Embryonic facial prominence (tissue), 1 donor: Measurements from ENCODE around the gene TRPM2.
"Not testable (repeated sequence)": the region's sequence is repeated elsewhere in the genome, so short reads cannot be mapped to it uniquely, and the experiment has no call there.

ENCODE experiments used
- DNase-seq: peaks from one replicate; pipeline ENCODE4 v3.0.0-alpha.2; 2016; ENCODE audit errors: extremely low spot score

The TRPM2 gene

DNA sequence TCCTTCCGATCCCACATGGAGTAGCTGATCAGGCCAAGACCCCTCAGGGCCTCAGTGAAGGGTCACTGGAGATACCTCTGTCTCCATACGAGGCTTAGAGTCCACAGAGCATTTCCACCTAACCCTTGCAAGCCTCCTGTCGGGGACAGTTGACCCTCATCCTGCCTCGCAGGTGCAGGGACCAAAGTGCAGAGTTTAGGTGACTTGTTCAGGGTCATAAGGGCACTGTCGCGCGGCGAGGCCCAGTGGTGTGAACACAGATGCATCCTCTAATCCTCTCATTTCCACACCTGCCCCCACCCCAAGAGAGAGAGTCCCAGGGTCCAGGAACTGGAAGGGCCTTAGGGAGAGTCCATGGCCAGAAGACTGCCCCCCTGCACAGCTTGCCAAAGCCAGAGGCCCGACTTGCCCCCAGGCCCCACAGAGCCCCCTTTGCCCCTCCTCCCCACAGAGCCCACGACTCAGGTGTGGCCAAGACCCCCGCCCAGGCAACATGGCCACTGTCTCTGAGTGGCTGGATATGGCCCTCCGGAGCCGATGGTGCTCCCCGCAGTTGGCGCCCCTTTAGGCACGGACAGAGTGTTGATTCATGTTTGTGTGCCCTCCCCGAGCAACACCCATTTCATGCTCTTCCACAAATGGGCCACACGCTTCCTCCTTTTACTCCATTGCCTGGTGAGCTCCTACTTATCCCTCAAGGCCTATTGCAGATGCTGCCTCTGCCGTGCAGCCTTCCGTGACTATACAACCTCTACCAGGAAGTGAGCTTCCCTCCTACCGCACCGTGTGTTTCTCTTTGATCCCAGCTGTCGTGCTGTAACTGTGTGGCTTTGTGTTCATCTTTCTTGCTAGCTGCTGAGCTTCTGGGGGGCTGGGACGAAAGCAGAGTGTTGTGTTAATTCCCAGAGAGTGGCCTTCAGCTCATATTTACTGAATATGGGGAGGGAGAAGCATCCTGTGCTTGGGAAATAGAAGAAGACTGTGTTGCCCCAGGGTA, 1.7 kb downstream of the TRPM2 start:
- DNase-seq: no peak

DNA sequence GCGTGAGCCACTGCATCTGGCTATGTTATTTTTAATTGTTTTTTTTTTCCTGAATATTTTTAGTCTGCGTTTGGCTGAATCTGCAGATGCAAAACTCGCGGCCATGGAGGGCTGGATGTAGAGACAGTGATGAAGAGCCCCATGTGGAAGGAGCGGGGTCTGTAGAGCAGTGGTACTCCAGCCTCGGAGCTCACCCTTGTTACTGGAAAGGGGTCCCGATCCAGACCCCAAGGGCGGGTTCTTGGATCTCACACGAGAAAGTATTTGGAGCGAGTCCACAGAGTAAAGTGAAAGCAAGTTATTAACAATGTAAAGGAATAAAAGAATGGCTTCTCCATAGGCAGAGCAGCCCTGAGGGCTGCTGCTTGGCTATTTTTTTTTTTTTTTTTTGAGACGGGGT, 2.7 kb downstream of the TRPM2 start:
- no peak for DNase-seq

DNA sequence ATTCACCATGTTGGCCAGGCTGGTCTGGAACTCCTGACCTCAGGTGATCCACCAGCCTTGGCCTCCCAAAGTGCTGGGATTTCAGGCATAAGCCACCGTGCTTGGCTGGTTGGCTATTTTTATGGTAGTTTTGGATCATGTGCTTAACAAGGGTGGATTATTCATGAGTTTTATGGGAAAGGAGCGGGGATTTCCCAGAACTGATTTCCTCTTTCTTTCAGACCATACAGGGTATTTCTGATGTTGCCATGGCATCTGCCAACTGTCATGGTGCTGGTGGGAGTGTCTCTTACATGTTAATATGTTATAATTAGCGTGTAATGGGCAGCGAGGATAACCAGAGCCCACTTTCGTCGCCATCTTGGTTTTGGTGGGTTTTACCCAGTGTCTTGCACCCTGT, 3.2 kb downstream of the TRPM2 start:
- no peak for DNase-seq

DNA sequence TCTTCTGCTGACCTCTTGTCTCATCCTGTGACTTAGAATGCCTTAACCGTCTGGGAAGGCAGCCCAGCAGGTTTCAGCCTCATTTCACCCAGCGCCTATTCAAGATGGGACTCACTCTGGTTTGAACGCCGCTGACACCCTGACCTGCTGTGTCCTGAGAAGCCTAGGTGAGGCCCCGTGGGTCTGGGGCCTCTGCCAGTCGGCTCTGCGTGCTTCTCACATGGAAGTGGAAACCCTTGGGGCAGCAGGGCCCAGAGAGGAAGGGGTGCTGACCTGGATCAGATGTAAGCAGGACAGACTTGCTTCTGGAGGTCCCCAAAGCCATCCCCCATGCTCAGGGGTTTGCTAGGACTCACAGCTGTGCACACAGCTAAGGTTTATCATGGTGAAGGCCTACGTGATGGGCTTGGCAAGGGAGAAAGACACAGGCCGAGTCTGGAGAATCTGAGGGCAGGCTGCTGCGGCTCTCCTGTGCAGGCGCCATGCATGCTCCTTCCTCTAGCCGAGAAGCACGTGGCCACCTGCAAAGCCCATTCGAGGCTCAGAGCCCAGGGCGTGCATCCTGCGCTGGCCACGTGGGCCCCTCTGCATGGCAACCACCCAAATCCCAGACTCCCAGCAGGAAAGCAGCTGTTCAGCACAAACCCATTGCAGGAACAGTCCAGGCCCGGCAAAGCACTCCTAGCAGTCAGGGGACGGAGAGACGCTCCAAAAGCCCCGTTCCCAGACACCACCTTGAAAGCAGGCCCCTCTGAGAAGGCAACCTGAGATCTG, 3.8 kb downstream of the TRPM2 start:
- DNase-seq: no peak

DNA sequence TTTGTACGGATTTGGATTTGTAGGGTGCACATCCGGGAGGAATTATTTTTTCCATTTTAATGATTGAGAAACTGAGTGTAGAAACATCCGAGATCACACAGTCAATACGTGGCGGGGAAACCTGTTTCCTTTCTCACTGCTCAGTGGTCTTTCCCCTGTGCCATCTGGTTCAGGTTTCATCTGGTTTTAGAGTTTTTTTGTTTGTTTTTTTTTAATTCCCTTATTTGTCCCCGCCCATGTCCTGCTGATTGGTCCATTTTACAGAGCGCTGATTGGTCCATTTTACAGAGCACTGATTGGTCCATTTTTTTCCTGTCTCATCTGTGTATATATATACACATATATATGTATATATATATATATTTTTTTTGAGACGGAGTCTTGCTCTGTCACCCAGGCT, 6.0 kb downstream of the TRPM2 start:
- no peak for DNase-seq

DNA sequence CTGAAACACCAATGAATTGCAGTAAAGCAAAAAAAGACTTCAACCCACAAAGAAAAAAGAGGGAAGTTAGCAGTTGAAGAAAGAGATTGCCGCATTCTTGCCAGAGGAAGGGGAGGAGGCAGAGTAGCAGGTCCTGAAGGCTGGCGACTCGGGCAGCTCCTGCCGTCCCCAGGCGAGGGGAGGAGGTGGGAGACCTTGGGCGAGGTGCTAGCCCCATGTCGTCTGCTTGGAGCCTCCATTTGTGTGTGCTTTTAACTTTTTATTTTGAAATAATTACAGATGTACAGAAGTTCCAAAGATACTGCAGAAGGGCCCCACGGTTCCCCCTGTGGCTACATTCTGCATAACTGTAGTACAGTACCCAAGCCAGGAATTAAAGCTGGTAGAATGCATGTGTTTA, 6.7 kb downstream of the TRPM2 start:
- no peak for DNase-seq

DNA sequence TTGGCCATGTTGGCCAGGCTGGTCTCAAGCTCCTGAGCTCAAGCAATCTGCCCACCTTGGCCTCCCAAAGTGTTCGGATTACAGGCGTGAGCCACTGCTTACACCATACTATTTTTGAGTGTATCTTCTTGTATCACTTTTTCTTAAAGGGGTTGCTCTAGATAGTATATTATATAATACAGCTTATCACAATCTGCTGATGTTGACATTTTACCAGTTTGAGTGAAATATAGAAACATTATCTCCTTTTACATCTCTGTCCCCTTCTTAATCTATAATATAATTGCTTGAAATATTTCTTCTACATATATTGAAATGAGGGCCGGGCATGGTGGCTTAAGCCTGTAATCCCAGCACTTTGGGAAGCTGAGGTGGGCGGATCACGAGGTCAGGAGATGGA, 8.5 kb downstream of the TRPM2 start:
- DNase-seq: not testable (repeated sequence)

DNA sequence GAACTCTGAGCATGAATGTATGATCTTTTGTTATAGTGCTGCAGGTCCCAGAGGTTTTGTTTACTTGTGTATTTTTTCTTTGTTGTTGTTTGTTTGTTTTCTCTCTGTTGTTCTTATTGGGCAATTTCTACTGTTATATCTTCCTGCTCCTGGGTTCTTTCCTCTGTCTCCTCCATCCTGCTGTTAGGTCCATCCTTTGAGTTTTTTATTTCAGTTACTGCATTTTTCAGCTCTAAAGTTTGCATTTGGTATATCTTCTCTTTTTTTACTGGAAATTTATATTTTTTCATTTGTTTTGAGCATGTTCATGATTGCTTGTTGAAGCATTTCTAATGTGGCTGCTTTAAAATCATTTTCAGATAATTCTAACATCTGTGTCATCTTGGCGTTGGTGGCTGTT, 9.9 kb downstream of the TRPM2 start:
- DNase-seq: no peak

DNA sequence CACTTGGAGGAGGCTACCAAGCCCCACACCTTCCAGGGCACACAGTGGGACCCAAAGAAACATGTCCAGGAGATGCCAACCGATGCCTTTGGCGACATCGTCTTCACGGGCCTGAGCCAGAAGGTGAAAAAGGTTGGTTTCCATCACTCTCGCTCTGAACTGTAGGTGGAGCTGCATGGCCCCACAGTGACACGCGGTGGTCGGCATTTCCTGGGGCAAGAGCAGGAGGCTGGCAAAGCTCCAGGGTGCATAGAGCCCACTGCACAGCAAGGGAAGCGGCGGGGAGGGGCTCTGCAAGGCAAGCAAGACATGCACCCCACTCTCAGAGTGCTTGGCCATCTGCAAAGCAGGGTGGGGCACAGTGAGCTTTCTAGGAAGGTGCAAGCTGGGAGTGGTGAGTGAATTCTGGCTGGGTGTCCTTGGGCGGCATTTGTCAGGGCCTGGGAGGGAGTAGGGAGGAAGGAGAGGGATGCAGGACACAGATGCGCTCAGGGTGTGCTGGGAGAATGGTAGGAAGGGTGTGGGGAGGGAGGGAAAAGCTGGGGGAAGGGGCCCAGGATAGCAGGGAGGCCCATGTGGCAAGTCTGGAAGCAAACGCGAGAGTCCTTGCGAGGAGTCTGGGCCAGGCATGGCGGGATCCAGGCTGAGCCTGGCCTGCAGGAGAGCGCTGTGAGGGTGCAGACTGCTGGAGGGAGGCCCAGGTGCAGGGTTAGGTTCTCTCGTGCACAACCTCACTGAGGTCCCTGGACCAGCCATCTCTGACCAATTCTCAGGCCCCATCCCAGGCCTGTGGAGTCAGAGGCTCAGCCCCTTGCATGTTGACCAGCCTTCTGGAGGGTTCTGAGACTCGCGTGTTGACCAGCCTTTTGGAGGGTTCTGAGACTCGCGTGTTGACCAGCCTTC, 11.0 kb downstream of the TRPM2 start:
- no peak for DNase-seq

DNA sequence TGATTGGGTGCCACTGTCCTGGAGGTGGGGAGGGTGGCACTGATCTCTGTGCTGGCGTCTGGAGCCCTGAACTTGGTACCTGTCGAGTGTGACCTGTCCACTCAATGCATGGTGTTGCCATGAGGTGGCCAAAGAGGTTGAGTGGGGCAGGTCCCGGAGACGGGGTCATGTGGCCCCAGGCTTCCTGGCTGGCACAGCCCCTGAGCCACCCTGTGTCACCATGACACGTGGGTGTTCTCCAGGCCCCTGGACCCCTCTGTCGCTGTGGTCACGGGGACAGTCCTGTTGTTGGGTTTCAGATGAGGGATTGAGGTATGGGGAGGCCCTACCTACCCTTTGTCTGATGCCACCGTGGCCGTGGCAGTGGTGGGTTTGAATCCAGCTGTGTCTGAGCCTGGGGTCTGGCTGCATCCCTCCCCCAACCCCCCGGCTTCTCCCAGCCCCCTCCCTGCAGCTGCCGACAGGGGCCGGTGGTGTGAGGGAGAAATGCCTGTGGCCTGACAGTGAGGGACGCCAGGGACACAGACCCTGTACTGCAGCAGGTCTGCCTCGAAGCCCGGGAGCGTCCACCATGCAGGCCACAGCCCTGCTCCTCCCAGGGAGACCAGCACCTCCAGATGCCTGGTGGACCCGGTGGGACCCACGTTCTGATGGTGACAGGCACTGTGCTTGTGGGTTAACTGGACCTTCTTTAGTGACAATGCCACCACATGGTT, 12.0 kb downstream of the TRPM2 start:
- DNase-seq: no peak

DNA sequence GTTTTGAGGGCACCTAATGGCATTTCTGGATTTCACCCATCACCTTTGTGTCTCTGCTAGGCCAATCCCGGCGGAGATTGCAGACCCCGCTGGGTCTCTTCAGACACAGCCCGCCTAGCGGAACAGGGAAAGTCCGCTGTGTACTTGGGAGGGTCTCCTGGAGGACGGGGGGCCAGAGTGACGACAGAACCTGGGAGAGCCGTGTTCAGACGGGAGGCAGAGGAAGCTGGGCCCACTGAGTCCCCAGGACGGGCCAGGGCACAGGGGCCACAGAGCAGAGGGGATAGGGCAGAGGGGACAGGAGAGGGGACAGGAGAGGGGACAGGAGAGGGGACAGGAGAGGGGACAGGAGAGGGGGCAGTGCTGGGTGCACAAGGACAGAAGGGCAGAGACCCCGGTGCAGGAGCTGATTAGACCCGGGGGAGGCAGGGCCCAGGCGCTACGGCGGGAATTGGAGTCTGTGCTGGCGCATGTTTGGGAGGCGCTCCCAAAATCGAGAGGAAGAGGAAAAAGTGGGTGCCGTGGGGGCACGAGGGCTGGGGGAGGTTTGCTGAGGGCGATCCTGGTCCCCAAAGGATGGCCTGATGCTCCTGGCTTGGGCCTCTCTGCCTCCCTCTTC, 12.7 kb downstream of the TRPM2 start:
- DNase-seq: no peak

DNA sequence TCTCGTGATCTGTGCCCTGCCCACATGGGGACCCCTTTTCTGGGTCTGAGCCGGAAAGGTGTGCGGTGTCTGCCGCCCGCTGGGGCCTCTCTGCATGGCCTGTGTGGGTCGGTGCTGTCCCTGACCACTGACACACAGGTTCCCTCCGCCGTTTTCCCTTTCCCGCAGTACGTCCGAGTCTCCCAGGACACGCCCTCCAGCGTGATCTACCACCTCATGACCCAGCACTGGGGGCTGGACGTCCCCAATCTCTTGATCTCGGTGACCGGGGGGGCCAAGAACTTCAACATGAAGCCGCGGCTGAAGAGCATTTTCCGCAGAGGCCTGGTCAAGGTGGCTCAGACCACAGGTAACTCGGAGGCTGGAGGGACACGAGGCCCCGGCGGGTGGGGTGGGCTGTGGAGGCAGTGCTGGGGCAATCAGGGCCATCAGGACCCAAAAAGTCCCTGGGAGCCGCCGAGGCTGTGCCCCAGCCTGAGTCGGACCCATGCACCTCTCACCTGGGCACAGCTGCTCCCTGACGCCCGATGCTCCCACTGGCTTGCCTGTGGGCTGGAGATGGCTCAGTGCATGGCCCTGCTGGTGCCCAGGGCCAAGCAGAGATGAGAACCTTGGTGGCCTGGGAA, 13.3 kb downstream of the TRPM2 start:
- DNase-seq: no peak

DNA sequence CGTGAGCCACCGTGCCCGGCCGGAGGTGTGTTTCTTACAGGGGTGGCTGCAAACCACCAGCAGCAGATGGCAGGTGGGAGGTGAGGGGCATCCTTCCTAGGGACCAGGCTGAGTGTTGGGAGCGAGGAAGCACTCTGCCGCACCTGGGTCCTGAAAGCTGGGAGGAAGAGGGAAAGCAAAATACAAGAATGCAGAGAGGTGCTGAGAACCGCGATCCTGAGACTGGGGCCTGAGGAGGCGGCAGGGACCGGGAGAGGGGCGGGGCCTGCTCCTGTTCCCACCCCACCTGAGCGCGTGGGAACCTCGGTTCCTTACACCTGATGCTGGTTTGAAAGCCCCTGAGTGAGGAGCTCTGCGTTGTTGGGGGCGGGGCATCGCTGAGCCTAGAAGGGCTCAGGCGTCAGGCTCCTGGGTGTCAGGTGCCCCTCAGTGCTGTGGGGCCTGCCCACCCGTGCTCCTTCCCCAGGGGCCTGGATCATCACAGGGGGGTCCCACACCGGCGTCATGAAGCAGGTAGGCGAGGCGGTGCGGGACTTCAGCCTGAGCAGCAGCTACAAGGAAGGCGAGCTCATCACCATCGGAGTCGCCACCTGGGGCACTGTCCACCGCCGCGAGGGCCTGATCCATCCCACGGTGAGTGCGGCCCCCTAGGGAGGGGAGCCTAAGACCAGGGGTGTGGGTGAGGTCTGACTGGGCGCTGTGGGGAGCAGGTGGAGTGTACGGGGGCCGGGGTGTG, 15.5 kb downstream of the TRPM2 start:
- no peak for DNase-seq

DNA sequence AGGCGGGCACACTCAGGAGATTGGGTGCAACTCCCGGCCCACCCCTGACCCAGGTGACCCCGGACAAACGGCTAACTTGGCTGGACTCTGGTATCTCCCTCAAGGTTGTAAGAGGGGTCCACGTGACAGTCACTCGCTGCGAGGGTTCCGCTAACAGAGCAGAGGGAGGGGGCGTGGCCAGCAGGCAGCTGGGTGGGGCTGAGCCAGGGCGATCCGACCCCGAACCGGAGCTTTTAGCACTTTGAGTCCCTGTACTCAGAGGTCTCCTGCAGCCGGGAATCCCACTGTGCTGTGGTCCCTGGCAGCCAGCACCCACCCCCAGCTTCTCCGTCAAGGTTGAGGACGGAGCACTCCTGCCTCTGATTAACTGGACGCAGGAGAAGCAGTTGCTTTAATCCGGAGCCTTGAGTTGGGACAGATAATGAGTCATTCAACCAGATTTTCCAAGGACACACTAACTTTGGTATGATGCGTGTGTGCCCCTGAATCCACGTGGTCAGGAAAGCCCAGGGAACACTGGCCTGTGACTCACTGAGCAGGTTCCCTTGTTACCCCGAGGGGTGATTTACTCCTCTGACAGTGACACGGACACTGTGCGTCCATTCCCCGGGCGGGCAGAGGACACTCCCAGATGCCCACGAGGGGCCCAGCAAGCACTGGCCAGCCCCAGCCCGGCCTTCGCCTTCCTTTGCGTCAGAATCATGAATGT, 16.8 kb downstream of the TRPM2 start:
- no peak for DNase-seq

DNA sequence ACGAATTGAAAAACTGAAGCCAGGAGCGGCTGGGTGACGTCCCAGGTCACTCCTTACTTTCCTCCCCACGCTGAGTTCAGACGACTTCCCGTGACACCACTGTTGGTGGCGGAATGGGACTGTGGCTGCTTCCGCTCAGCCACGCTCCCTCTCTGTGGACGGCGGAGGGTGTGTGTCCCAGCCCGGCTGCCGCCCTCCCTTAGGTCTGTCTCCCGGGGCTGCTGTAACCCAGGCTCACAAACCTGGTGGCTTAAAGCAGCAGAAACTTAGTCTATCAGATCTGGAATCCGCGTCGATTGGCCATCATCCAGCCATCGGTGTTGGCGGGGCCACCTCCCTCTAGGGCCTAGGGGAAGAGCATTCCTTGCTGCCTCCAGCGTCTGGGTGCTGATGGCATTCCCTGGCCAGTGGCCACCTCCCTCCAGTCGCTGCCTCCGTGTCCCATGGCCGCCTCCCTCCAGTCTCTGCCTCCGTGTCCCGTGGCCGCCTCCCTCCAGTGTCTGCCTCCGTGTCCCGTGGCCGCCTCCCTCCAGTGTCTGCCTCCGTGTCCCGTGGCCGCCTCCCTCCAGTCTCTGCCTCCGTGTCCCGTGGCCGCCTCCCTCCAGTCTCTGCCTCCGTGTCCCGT, 17.5 kb downstream of the TRPM2 start:
- no peak for DNase-seq

DNA sequence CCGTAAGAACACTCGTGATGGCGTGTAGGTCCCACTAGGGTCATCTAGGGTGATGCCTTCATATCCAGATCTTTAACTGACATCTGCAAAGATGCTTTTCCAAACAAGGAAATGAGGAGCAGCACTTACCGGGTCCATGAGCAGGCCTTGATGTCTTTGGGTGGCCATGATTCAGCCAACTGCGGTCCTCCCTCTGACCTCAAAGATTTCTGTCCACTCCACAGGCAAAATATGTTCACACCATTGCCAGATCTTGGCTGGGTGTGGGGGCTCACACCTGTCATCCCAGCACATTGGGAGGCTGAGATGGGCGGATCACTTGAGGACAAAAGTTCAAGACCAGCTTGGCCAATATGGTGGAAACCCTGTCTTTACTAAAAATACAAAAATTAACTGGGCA, 18.2 kb downstream of the TRPM2 start:
- no peak for DNase-seq

DNA sequence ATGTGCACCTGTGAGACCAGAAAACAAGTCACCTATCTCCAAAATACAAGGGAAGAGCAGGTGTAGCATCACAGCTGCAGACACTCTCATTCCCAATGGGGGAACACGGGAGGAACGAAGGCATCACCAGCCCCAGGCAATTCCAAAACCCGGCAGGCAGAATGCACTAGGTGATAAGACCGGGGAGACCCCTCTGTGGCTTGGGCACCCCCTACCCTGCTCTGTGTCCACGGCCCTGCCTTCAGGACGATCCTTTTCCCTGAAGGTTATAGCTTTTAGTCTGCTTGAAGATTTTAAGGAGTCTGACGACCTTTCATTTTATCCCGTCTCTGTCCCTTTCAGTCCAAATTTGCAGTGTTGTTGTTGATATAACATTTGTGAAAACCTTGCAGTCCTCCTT, 19.2 kb downstream of the TRPM2 start:
- no peak for DNase-seq

DNA sequence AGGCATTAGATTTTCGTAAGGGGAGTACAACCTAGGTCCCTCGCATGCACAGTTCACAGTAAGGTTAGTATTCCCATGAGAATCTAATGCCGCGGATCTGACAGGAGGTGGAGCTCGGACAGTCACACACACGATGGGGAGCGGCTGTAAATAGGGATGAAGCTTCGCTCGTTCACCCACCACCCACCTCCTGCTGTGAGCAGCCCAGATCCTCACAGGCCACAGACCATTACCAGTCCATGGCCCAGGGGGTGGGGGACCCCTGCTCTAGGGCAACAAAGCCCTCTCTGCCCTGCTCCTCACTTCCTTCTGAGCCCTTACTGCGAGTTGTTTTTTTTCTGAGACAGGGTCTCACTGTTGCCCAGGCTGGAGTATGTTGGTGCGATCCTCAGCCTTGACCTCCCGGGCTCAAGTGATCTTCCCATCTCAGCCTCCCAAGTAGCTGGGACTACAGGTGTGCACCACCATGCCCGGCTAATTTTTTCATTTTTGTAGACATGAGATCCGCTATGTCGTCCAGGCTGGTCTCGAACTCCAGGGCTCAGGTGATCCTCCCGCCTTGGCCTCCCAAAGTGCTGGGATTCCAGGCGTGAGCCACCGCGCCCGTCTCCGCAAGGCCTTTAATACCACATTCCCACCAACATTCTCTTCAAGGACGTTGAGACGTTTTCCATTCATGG, 21.3 kb downstream of the TRPM2 start:
- no peak for DNase-seq
